Skeletal muscle tissue (tissue), 4 donors: Measurements from ENCODE around the gene CD79B. TPM values are rescaled to one million over a fixed set of nuclear protein-coding genes. Genes with fewer than 3 reads are reported as not detected.
"Not testable (repeated sequence)": the region's sequence is repeated elsewhere in the genome, so short reads cannot be mapped to it uniquely, and the experiment has no call there.

Experiments
- H3K27ac ChIP-seq: one replicate; pipeline ENCODE4 v1.7.0; 2013; ENCODE audit warnings: mild to moderate bottlenecking, low read depth, low read length, inconsistent platforms
- H3K27me3 ChIP-seq, 3 donors: one replicate each; pipeline ENCODE4 v1.7.0; 2013; ENCODE audit warnings: low read length in 3 of 3; ENCODE audit not compliant: control insufficient read depth in 3 of 3, insufficient read depth in 3 of 3
- H3K36me3 ChIP-seq, 3 donors: one replicate each; pipeline ENCODE4 v1.7.0; 2013; ENCODE audit warnings: low read length in 3 of 3; ENCODE audit not compliant: control insufficient read depth in 3 of 3, insufficient read depth in 3 of 3
- H3K4me1 ChIP-seq, 3 donors: one replicate each; pipeline ENCODE4 v1.7.0; 2013; ENCODE audit warnings: low read length in 3 of 3, mild to moderate bottlenecking in 3 of 3; ENCODE audit not compliant: control insufficient read depth in 3 of 3, insufficient read depth in 3 of 3
- H3K4me3 ChIP-seq, 3 donors: one replicate each; pipeline ENCODE4 v1.7.0; 2013; ENCODE audit warnings: low read length in 3 of 3
- H3K9ac ChIP-seq, 3 donors: one replicate each; pipeline ENCODE4 v1.7.0; 2013; ENCODE audit warnings: low read length in 3 of 3, mild to moderate bottlenecking in 3 of 3, moderate library complexity in 2 of 3, low read depth in 1 of 3
- H3K9me3 ChIP-seq, 3 donors: one replicate each; pipeline ENCODE4 v1.7.0; 2013; ENCODE audit warnings: low read length in 3 of 3; ENCODE audit not compliant: control insufficient read depth in 3 of 3
- total RNA-seq: library from RNA; depleted of rRNA; stranded (reverse); fragments of >200 nt; gene quantifications from one replicate; pipeline ENCODE4 v1.2.3, GENCODE V29; 2014
- donor health status: Osteomylitis.

CD79B gene
- total RNA-seq, 1 donor from 2014 or later: 2.1 TPM

DNA sequence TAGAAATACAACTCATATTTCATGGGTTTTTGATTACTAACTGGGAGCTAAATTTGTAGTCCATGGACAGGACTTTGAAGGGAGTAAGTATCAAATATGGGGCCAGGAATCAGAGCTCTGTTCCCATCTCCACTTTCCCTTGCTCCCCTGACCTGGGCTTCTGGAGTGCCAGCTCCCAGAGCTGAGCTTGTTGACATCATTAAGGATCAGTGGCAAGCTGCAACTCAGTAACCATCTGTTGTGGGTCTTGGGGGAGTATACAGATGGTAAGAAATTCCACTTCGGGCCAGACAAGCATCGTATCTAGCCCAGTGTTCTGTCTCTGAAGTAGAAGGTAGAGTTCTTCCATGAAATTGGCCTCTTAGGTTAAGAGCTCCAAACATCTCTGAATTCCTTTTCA, 30.2 kb downstream of the CD79B start:
- H3K27me3 ChIP-seq, H3K4me3 ChIP-seq, H3K9ac ChIP-seq, H3K36me3 ChIP-seq, H3K27ac ChIP-seq, H3K9me3 ChIP-seq, H3K4me1 ChIP-seq: not testable (repeated sequence)

DNA sequence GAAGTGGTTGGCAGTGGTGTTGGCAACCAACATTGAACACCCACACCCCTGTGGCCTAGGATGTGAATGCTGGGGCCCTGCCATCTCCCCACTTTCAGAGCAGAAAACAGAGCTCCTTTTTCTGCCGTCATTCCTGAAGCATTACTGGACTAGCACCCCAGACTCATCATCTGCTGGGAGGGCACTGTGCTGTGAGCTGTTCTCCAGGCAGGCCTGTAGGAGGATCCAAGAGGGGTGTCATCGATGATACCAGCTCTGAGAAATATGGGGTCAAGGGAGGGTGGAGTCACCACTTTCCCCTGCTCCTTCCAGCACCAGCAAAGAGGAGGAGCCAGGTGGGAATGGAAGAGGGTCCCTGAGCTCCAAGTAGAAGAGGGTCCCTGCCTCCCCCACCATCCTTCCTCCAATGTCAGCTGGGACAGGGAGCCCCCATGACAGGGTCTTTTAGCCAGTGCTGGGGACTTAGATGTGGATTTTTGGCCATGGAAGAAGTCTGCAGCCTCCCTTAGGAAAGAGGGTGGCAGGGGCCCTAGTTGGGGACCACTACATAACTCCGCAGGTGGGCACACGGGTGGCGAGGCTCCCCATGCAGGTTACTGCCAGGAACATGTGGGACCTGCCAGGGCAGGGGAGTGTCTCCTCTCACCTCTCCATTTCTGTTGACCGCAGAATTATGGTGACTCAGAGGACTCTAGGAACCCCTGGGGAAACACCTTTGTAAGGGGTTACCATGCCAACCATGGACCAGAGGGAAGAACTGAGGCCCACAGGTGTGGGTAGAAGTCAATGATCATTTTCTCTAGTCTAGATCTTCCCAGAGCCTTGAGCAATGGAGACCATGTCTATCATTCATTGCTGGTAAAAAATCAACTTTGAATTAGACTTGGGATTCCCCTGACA, 33.0 kb downstream of the CD79B start:
- H3K27ac ChIP-seq, H3K9ac ChIP-seq, H3K27me3 ChIP-seq, H3K9me3 ChIP-seq, H3K36me3 ChIP-seq, H3K4me1 ChIP-seq, H3K4me3 ChIP-seq: not testable (repeated sequence)

DNA sequence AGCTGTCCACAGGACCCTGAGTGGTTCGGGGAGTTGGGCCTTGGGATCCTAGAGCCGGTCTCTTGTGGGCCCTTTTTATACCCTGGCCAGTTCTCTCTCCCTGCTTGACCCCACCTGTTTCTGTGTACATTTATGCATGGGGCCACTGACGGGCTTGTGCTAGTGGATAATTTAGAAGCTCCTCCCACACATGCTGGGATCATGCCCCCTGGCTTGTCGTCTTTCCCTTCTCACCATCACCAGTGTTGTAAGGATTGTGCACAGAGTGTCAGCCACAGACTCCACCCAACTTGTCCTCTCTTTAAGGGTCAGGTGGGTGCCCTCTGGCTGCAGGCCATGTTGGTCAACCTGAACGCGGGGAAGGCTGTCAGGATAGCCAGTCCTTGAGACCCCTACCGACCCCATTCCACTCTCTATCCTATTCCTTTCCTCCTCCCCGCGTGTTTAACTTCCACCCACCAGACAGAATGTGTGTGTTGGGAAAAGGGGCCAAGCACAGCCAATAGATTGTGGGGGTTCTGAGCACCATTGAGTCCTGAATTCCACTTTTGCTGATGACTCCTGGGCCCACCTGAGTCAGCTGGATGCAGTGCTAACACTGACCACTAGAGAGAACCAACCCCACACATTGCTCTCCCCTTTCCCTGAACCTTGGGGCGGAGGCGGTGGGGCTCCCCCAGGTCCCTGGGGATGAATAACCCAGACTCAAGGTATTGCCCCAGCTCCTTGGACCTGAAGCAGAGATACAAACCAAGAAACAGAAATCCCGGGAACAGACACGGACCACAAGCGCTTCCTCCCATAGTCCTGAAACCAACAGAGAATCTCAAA, 35.4 kb downstream of the CD79B start, which contains the start of gene CSH1:
TSS of gene CSH1 (minus strand) at position 51 of the 831 bp plus-strand sequence. CDS start 63 bp downstream, outside the sequence.
- H3K27me3 ChIP-seq, H3K27ac ChIP-seq, H3K36me3 ChIP-seq, H3K9me3 ChIP-seq, H3K4me1 ChIP-seq, H3K9ac ChIP-seq, H3K4me3 ChIP-seq: not testable (repeated sequence)

DNA sequence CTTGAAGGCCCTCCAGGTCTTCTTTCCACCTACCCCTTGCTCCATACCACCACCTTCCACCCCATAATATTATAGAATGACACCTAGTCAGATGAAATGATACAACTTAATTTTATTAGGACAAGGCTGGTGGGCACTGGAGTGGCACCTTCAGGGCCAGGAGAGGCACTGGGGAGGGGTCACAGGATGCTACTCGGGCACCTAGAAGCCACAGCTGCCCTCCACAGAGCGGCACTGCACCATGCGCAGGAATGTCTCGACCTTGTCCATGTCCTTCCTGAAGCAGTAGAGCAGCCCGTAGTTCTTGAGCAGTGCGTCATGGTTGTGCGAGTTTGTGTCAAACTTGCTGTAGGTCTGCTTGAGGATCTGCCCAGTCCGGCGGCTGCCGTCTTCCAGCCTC, 37.3 kb downstream of the CD79B start:
- not testable (repeated sequence) for H3K27ac ChIP-seq, H3K36me3 ChIP-seq, H3K9me3 ChIP-seq, H3K27me3 ChIP-seq, H3K4me3 ChIP-seq, H3K4me1 ChIP-seq, H3K9ac ChIP-seq

DNA sequence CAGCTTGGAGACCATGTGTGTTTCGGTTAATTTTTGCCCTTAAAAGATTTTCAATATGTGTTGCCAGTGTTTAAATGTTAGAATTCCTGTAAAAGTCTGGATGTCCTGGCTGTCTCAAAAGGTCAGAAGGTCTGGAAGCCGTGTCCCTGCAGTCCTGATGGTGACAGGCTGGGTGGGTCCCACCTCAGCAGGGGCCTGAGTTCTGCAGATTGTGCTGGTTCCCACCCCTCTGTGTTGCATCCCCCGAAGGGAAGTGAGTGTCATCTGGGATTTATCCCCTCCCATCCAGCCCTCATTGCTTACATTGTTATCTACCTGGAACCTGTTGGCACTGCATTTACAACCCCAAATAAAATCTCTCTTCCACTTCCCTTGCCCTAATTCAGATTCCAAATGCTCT, 38.1 kb downstream of the CD79B start:
- H3K36me3 ChIP-seq, H3K9ac ChIP-seq, H3K4me1 ChIP-seq, H3K27me3 ChIP-seq, H3K27ac ChIP-seq, H3K9me3 ChIP-seq, H3K4me3 ChIP-seq: not testable (repeated sequence)

DNA sequence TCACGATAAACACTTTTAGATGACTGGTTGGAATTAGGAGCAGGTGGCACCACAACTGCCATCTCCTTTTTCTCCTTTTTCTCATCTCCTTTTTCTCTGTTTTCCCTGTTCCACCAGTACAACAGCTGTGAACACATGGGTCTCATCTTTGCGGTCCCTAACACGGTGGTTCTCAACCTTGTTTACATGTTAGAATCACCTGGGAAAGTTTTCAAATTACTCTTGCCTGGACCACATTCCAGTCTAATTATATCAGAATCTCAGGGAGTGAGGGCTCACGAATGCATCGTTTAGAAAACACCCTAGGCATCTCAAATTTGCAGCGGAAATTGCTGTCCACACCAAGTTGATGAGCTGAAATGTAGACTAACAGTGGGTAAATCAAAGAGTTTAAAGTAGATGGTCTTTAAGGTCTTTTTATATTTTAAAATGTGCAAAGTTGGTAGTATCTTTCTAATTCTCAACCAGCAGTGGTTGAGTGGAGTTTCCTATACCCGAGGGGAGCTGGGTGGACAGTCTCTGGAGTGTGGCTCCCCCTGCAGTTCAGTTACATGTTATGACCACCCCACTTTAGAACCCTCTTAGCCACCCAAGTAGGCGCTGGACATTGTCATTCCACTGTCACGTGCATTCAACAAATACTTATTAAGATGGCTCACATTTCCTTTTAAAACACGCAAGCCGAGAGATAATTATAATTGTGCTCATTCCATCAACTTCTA, 39.7 kb downstream of the CD79B start:
- not testable (repeated sequence) for H3K4me3 ChIP-seq, H3K9ac ChIP-seq, H3K36me3 ChIP-seq, H3K27me3 ChIP-seq, H3K4me1 ChIP-seq, H3K27ac ChIP-seq, H3K9me3 ChIP-seq

DNA sequence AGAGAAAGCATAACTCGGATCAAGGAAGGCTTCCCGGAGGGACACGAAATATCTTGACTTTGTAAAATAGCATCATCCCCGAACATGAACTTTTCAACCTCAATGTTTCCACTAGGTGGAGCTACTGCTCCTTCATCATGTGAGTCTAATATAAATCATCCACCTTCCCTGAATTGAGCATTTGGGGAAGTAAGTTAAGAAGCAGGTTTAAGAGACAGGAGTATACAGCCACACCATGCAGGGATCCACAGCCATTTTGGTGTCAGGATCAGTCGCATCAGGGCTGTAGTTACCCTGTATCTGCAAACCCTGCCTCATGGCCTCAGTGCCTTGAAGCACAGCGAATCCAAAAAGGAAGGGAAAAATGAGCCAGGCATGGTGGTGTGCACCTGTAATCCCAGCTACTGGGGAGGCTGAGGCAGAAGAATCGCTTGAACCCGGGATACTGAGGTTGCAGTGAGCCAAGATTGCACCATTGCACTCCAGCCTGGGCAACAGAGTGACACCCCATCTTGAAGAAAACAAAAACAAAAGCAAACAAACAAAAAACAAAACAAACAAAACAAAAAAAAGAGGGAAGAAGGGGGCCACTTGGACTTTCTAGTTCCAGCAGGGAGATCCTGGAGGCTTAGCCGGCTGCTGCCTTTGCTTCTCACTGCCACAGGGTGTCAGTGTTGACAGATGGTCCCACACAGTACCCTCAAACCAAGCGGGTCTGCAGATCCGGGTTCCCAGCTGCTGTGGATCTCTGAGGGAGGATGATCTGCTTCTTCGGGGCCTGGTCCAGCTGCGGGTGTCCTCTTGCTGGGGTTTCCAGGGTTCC, 42.9 kb downstream of the CD79B start:
- not testable (repeated sequence) for H3K27me3 ChIP-seq, H3K4me1 ChIP-seq, H3K36me3 ChIP-seq, H3K9ac ChIP-seq, H3K9me3 ChIP-seq, H3K4me3 ChIP-seq, H3K27ac ChIP-seq

DNA sequence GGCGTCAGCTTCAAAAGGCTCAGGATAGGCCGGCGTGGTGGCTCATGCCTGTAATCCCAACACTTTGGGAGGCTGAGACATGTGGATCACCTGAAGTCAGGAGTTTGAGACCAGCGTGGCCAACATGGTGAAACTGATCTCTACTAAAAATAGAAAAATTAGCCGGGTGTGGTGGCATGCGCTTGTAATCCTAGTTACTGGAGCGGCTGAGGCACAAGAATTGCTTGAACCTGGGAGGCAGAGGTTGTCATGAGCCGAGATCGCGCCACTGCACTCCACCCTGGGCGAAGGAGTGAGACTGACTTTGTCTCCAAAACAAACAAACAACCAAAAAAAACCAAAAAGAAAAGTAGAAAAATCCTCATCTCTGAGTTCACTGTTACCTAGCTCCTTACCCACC, 47.0 kb downstream of the CD79B start:
- not testable (repeated sequence) for H3K27ac ChIP-seq, H3K9me3 ChIP-seq, H3K36me3 ChIP-seq, H3K4me1 ChIP-seq, H3K27me3 ChIP-seq, H3K4me3 ChIP-seq, H3K9ac ChIP-seq

DNA sequence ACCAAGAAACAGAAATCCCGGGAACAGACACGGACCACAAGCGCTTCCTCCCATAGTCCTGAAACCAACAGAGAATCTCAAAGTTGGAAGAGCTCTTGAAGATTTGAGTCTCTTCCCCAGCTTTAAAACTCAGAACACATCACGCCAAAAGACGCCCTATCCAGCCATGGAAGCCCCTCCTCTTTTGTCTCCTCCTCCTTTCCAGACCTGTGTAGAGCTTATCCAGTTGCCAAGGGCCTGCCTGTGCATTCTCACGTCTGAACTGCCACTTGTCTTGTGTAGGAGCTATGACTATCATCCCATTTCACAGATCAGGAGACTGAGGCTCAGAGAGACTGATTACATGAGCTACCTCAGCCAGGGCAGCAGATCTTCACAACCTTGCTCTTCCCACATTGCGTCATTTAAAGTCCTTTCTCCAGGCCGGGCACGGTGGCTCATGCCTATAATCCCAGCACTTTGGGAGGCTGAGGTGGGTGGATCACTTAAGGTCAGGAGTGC, 49.5 kb downstream of the CD79B start:
- not testable (repeated sequence) for H3K27me3 ChIP-seq, H3K9me3 ChIP-seq, H3K27ac ChIP-seq, H3K9ac ChIP-seq, H3K4me3 ChIP-seq, H3K36me3 ChIP-seq, H3K4me1 ChIP-seq
